GM18502 (cell line): ENCODE measurements around the gene DNAJC22.
"Not testable (repeated sequence)": the region's sequence is repeated elsewhere in the genome, so short reads cannot be mapped to it uniquely, and the experiment has no call there.

Experiments
- ATAC-seq: cut with Tn5 transposase; IDR thresholded peaks from one replicate; pipeline ENCODE4 v1.9.1; 2021; ENCODE audit warnings: mild to moderate bottlenecking; ENCODE audit not compliant: unreplicated experiment, poor library complexity

Gene DNAJC22

DNA sequence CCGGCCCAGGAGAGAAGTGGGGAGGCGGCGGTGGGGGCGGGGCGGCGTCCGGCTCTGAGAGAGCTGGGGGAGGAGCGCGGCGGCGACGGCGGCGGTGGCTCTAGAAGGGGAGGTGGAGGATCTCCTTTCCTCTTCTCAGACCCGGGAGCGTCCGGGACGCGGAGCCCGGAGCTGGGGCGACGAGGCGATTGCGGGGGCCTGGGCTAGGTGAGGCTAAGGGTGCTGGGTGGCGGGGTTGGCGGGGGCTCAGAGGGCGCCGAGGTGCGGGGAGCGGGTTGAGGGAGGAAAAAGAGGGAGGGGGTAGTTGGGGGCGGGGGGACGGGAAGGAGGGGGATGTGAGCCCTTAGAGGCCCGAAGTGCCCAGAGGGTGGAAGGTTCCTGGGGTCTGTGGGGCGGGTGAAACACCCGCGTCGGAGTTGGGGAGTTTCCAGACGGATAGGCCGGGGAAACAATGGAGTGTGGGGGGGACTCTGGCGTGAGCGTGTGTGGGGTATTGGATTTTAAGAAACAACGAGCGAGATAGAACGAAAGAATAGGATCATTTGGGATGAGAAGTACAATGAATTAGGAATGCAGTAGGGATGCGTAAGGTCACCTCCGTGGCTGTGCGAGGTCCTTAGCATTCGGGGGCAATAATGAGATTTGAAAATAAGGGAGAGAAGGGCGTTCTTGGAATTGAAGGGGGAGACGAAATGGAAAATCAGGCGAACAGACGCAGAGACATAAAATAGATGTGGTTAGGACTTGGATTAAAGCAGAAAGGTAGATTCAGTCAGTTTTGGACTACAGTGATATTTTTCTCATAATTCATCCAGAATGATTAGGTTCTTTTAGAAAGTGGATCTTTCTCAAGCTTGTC is 20.9 kb downstream of the DNAJC22 start, which contains the start of gene SPATS2:
Gene SPATS2 (plus strand): TSS at position 82 of the 859 bp plus-strand sequence. CDS start 93,551 bp downstream, outside the sequence.
- ATAC-seq, result no peak

DNA sequence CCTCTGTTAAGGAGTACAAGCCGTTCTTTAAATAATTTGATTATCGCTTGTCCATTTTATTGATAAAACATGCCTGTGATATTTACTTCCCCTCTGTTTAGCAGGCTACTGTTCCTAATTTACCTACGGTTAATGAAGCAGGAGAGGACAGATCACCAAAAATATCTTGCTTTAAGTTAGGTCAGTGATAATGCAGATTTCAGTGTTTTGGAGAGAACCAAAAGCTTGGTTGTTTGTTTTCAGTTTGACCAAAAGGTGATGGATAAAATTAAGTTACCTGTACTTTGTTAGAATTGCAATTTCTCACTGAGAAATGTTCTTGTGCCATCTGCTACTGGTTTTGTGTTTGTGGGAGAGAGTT is 21.5 kb downstream of the DNAJC22 start:
- ATAC-seq, result no peak

DNA sequence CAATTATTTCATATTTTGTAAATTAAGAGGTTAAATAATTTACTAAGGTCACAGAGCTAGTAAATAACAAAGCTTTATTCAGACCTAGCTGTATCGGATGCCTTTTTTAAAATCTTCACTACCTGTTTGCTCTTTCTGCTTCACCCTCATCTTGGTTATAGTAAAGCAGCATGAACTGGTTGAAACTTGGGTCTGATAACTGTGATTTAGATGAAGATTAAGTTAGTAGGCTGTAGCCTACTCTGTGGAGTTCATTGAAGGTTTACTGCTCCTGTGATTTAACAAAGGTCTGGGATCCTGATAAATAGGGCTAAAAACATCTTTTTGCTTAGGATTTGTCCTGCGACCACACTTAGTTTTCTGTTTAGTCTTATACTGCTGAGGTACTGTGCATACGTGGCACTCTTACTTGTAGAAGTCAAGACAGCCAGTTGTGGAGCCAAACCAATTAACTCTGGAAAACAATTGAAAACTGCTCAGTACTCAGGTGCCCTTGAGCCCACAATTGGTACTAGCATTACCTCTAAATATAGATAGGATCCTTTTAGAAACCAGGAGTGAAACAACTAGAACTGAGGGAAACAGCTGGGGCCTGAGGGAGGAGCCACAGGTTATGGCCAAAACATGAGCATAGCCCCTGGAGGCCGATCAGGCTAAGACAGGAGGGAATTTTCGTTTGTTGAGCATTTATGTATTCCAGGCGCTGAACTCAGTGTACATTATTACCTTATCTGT is 22.9 kb downstream of the DNAJC22 start:
- ATAC-seq, result peak; percentile 53

DNA sequence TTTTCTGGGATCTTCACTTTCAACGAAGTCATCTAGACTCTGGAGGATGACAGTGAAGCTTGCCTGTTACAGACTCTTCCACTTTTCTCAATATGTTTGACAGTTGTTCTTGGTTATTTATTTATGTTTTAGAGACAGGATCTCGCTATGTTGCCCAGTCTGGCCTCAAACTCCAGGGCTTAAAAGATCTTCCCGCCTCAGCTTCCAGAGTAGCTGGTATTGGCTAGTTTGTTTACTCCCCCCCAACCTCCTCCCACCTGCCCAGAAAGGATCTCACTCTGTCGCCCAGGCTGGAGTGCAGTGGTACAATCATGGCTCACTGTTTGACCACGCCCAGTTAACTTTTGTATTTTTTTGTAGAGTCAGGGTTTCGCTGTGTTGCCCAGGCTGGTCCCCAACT is 23.9 kb downstream of the DNAJC22 start:
- no peak for ATAC-seq

DNA sequence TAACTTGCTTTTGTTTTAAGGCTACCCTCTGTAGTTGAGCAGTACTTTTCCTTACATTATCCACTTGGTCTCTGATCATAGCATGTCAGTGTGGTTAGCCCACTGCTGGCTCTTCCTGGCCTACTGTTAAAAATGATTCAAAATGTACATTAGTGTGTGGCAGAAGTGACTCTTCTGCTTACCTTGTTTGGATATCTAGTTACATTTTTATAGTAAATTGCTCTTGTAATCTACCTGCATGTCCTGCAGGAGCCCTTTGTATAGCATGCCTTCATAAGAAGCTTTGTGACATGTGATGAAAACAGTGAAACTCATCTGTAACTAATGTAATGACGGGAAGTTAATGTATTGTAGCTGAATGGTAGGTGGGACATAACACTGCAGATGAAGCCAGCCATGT is 28.7 kb downstream of the DNAJC22 start:
- no peak for ATAC-seq

DNA sequence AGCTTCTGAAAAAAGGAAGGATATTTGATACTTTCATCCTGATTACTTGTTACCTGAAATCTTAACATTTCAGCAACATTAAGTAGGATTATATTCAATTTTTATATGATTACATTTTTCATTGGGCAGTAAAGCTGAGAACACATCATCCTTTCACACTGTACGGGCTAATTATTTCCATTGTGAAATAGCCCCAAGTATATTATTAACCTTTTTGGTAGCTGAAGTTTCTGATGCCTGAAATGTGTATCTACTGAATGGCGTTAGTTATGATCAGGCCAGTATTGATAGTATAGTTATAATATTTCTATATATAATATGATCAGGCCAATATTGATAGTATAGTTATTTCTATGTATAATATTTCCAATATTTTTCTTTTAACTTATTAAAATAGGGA is 30.7 kb downstream of the DNAJC22 start:
- ATAC-seq, result no peak

DNA sequence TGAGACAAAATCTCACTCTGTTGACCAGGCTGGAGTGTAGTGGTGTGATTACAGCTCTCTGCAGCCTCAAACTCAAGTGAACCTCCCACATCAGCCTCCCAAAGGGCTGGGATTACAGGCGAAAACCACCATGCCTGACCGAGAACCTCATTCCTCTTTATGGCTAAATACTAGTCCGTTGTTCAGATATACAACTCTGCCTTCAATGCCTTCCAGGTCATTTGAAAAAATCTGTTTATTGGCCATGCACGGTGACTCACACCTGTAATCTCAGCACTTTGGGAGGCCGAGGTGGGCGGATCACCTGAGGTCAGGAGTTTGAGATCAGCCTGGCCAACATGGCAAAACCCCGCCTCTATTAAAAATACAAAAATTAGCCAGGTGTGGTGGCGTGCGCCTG is 33.5 kb downstream of the DNAJC22 start:
- not testable (repeated sequence) for ATAC-seq

DNA sequence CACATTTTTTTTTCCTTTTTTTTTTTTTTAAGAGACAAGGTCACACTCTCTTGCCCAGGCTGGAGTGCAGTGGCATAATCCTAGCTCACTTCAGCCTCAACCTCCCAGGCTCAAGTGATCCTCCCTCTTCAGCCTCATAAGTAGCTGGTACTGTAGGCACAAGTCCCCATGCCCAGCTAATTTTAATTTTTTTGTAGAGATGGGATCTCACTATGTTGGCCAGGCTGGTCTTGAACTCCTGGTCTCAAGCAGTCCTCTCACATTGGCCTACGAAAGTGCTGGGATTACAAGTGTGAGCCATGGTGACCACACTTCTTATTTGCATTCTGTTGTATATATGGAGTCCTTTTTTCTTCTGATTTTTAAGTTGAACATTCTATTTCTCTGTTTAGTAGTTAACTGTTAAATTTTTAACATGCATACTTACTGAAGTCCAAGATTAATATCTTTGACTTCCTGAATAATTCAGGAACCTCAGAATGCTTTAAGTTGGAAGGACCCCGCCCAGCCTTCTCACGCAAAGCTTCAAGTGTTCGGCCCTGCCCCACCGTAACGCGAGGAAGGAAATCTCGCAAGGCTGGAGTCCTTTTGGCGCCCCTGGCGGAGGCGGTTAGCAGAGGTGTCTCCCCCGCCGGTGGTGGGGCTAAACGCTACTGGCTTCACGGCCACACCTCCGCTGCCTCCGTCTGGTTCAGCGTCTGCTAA is 42.1 kb downstream of the DNAJC22 start:
- ATAC-seq, result no peak

DNA sequence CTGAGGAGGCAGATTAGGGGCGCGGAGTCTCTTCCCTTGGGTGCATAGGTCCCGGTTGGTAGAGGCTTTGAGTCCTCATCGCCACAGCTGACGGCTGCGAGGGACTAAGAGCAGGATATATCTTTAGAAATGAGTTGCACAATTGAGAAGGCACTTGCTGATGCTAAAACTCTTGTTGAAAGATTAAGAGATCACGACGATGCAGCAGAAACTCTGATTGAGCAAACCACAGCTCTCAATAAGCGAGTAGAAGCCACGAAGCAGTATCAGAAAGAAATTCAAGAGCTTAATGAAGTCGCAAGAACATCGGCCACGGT is 42.7 kb downstream of the DNAJC22 start:
- no peak for ATAC-seq

DNA sequence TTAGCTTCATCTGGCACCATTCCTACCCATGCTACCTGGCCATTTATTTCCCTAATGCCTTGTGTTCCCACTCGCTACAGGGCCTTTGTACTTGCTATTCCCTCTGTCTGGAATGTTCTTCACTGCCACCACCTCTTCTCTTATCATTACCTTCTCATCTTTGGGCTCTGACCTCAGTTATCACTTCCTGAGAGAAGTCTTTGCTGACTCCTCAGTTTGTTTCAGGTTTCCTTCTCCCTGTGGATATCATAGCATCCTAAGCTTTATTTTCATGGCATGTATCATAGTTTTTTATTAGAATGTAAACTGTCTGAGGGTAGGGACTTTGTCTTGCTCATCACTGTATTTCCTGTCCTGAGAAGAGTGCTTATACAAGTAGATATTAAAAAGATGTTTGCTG is 50.3 kb downstream of the DNAJC22 start:
- ATAC-seq, result no peak

DNA sequence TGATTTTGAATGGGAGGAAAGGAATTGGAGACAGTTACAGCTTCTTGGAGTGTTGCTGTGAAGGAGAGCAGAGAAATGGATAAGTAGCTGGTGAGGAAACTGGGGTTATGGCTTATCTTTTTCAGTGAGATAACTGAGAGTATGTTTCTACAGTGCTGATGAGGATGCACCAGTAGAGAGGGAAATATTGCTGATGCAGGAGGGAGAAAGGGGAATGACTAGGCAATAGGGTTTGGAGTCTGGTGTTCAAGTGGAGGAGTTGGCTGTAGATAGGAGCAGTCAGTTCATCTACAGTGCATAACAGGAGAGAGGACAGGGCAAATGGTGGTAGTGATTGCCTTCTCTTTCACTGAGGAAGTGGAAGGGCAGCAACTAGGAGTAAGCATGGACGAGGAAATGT is 53.6 kb downstream of the DNAJC22 start:
- ATAC-seq, result no peak
